HCT116 (cell line): Measurements from ENCODE around the gene TTC27. TPM values are rescaled to one million over a fixed set of nuclear protein-coding genes. Genes with fewer than 3 reads are reported as not detected.

Experiments used
- ATAC-seq: fragments of 200-7000 bp; cut with Tn5 transposase; 2 replicates; pipeline ENCODE4 v1.9.1; 2020; ENCODE audit warnings: mild to moderate bottlenecking, moderate library complexity
- BruUV-seq: library from RNA; stranded (reverse); fragments of 400-500 nt; replicated peaks from 2 replicates; lab custom pipeline; 2021; lab: Mats Ljungman, UMichigan
- CTCF ChIA-PET: fragments of 300-600 bp; sonication (Branson Sonifier 250); formaldehyde crosslinking; loops from one replicate; lab custom pipeline; 2021; ENCODE audit warnings: antibody characterized with exemption; lab: Charles Lee
- POLR2A ChIA-PET: fragments of 300-600, 350-600 bp; sonication (Branson Sonifier 250); formaldehyde crosslinking; loops from one replicate; lab custom pipeline; 2021; ENCODE audit warnings: antibody characterized with exemption; lab: Charles Lee
- RAD21 ChIA-PET, 2 experiments: fragments of 300-600 bp; sonication (Branson Sonifier 250); formaldehyde crosslinking; loops; one replicate each; lab custom pipeline; 2023; ENCODE audit warnings: low total read pairs in 2 of 2; ENCODE audit not compliant: uncharacterized antibody in 2 of 2, unreplicated experiment in 2 of 2, low non-redundant PET in 1 of 2; lab: Charles Lee
- DNase-seq: peaks from one replicate; pipeline ENCODE4 v3.0.0-alpha.2; 2010; ENCODE audit warnings: low read depth, low spot score
- H2AFZ ChIP-seq: fragments of 200-600 bp; shearing (Covaris generic), sonication (generic); 2 replicates; pipeline ENCODE4 v1.6.1; 2017; ENCODE audit warnings: low read depth, mixed run types, mixed read lengths, antibody characterized with exemption, low read length; ENCODE audit not compliant: poor library complexity, severe bottlenecking
- H3K27ac ChIP-seq: 2 replicates; pipeline ENCODE4 v1.5.1; 2012; ENCODE audit warnings: low read depth, low read length
- H3K27me3 ChIP-seq: fragments of 200-600 bp; sonication (generic); 2 replicates; pipeline ENCODE4 v1.6.1; 2016; ENCODE audit warnings: mixed run types, low read length, mixed read lengths; ENCODE audit not compliant: insufficient read depth
- H3K36me3 ChIP-seq, 2 experiments: fragments of 200-500 bp in 1 of 2; fragments of 200-600 bp in 1 of 2; sonication (Bioruptor generic) in 1 of 2; sonication (generic) in 1 of 2; 2 replicates each; pipeline versions ENCODE4 v1.5.1 to v1.6.1; 2014 to 2016; ENCODE audit warnings: low read length in 2 of 2, inconsistent platforms in 1 of 2, mixed read lengths in 1 of 2, mixed run types in 1 of 2; ENCODE audit not compliant: insufficient read depth in 2 of 2, control insufficient read depth in 1 of 2
- H3K4me1 ChIP-seq, 2 experiments: fragments of 200-600 bp in 1 of 2; sonication (generic) in 1 of 2; 2 replicates each; pipeline versions ENCODE4 v1.5.1 to v1.6.1; 2012 to 2017; ENCODE audit warnings: low read length in 2 of 2, inconsistent platforms in 1 of 2, mild to moderate bottlenecking in 1 of 2, mixed read lengths in 1 of 2, mixed run types in 1 of 2, moderate library complexity in 1 of 2; ENCODE audit not compliant: insufficient read depth in 2 of 2, control insufficient read depth in 1 of 2
- H3K4me2 ChIP-seq: fragments of 200-600 bp; sonication (generic); 2 replicates; pipeline ENCODE4 v1.6.1; 2017; ENCODE audit warnings: mixed run types, low read length, mixed read lengths
- H3K4me3 ChIP-seq, 2 experiments: fragments of 200-600 bp in 1 of 2; sonication (generic) in 1 of 2; replicated peaks in 1 of 2; 2 replicates each; pipeline ENCODE4 v1.5.1; 2011 to 2016; ENCODE audit warnings: low read length in 2 of 2, control low read depth in 1 of 2, low read depth in 1 of 2, mild to moderate bottlenecking in 1 of 2, mixed read lengths in 1 of 2, mixed run types in 1 of 2
- H3K79me2 ChIP-seq: fragments of 200-600 bp; sonication (generic); 2 replicates; pipeline ENCODE4 v1.6.1; 2017; ENCODE audit warnings: mild to moderate bottlenecking, mixed run types, low read length, moderate library complexity, mixed read lengths; ENCODE audit not compliant: insufficient read depth
- H3K9ac ChIP-seq: fragments of 200-600 bp; sonication (generic); 2 replicates; pipeline ENCODE4 v1.6.1; 2016; ENCODE audit warnings: low read length, mixed read lengths
- H3K9me2 ChIP-seq: fragments of 200-600 bp; sonication (generic), shearing (Covaris generic); 2 replicates; pipeline ENCODE4 v1.6.1; 2017; ENCODE audit warnings: mixed run types, mild to moderate bottlenecking, moderate library complexity; ENCODE audit not compliant: insufficient read depth
- H3K9me3 ChIP-seq, 2 experiments: fragments of 200-500 bp in 1 of 2; fragments of 200-600 bp in 1 of 2; sonication (Bioruptor generic) in 1 of 2; sonication (generic) in 1 of 2; 2 replicates each; pipeline ENCODE4 v1.6.1; 2014 to 2017; ENCODE audit warnings: low read length in 2 of 2, mixed read lengths in 2 of 2, inconsistent platforms in 1 of 2, low read depth in 1 of 2, mild to moderate bottlenecking in 1 of 2, mixed run types in 1 of 2, moderate library complexity in 1 of 2; ENCODE audit not compliant: control insufficient read depth in 1 of 2, insufficient read depth in 1 of 2
- H4K20me1 ChIP-seq: fragments of 200-600 bp; sonication (generic), shearing (Covaris generic); 2 replicates; pipeline ENCODE4 v1.6.1; 2017; ENCODE audit warnings: mixed run types, mild to moderate bottlenecking, moderate library complexity; ENCODE audit not compliant: insufficient read depth
- CBX3 ChIP-seq: IDR thresholded peaks from 2 replicates; pipeline ENCODE4 v1.6.1; 2012; ENCODE audit warnings: low read depth
- CEBPB ChIP-seq: IDR thresholded peaks from 2 replicates; pipeline ENCODE4 v1.6.1; 2012; ENCODE audit warnings: low read depth
- ELF1 ChIP-seq: IDR thresholded peaks from 2 replicates; pipeline ENCODE4 v1.6.1; 2012; ENCODE audit warnings: low read depth, borderline replicate concordance
- EZH2 ChIP-seq: fragments of 200-600 bp; sonication (generic); IDR thresholded peaks from 2 replicates; pipeline ENCODE4 v1.6.1; 2017; ENCODE audit warnings: antibody characterized with exemption, mixed run types
- EZH2phosphoT487 ChIP-seq: fragments of 200-600 bp; IDR thresholded peaks from 2 replicates; pipeline ENCODE4 v1.6.1; 2018; ENCODE audit warnings: antibody characterized with exemption, borderline replicate concordance
- FOSL1 ChIP-seq: IDR thresholded peaks from 2 replicates; pipeline ENCODE4 v1.6.1; 2012; ENCODE audit warnings: low read depth
- JUND ChIP-seq: IDR thresholded peaks from 2 replicates; pipeline ENCODE4 v1.6.1; 2012
- POLR2AphosphoS5 ChIP-seq: IDR thresholded peaks from 2 replicates; pipeline ENCODE4 v1.6.1; 2011; ENCODE audit warnings: mild to moderate bottlenecking, low read depth, low read length, moderate library complexity
- SIN3A ChIP-seq: IDR thresholded peaks from 2 replicates; pipeline ENCODE4 v1.6.1; 2012; ENCODE audit warnings: low read depth
- SP1 ChIP-seq: IDR thresholded peaks from 2 replicates; pipeline ENCODE4 v1.6.1; 2012; ENCODE audit warnings: low read depth
- TCF7L2 ChIP-seq: IDR thresholded peaks from 2 replicates; pipeline ENCODE4 v1.7.0; 2011; ENCODE audit warnings: borderline replicate concordance, inconsistent platforms; ENCODE audit not compliant: insufficient read depth, insufficient read length; ENCODE audit errors: extremely low read depth
- ZFX ChIP-seq: fragments of 450-650 bp; IDR thresholded peaks from 2 replicates; pipeline ENCODE4 v1.6.1; 2017
- ZNF274 ChIP-seq: fragments of 200-500 bp; sonication (Bioruptor generic); IDR thresholded peaks from 2 replicates; pipeline ENCODE4 v1.6.1; 2014; ENCODE audit warnings: mild to moderate bottlenecking, low read depth, low read length, inconsistent platforms
- intact Hi-C: fragments of 100-400 bp; cut with micrococcal nuclease; formaldehyde crosslinking; loops from 2 replicates; pipeline ENCODE4 v1.10.0; 2022
- total RNA-seq: library from RNA; stranded (reverse); gene quantifications from one replicate; pipeline ENCODE4 v1.2.1, GENCODE V29; 2021; ENCODE audit not compliant: unreplicated experiment
- TF ChIP-seq, protein P1 (sequence below), 3 experiments: fragments of 200-600 bp in 1 of 3; sonication (generic) in 1 of 3; IDR thresholded peaks in 2 of 3; conservative IDR thresholded peaks in 1 of 3; 2 replicates each; pipeline ENCODE4 v1.5.1; 2012 to 2017; ENCODE audit warnings: low read depth in 2 of 3, low read length in 2 of 3, antibody characterized with exemption in 1 of 3, borderline replicate concordance in 1 of 3, control low read depth in 1 of 3, mild to moderate bottlenecking in 1 of 3, mixed read lengths in 1 of 3, mixed run types in 1 of 3, moderate library complexity in 1 of 3; ENCODE audit not compliant: insufficient read depth in 1 of 3
- TF ChIP-seq, protein P2 (sequence below): IDR thresholded peaks from 2 replicates; pipeline ENCODE4 v1.6.1; 2012

The TTC27 gene
- total RNA-seq, 1 experiment from 2014 or later, result 24.4 TPM

DNA sequence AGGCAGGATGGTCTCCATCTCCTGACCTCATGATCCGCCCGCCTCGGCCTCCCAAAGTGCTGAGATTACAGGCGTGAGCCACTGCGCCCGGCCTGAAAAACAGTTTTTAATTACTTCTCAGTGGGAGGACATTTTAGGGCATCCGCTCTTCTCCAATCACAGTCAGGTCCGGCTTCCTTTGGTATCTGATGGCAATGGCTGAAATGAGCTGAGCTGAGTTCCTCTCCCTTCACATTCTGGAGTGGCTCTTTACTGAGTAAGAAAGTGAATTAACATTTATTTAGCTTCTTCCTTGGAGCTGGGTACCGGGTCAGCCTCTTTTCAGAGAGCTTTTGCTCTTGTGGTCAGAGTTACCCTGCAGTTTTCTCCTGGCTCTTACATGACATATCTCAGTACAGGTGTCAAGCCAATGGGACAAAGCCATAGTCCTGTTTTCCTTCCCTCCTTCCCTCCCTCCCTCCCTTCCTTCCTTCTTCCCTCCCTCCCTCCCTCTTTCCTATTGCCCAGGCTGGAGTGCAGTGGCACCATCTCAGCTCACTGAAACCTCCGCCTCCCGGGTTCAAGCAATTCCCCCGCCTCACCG lies 1.1 kb upstream of the TTC27 start:
- BruUV-seq, result no TSS peak
- Histone ChIP-seq H3K4me1 (peaks cover 0 to 8% of the 10 kb centered on the region in 2 experiments; a peak in 2 of 4 replicates), H3K79me2 (peaks cover 21% of the 10 kb centered on the region; the same call in 1 of the 2 replicates), H3K9me3 (no peaks in the 10 kb centered on the region), H3K27ac (no peak overlapping the region), H4K20me1 (no peaks in the 10 kb centered on the region), H2AFZ (no peak overlapping the region), H3K27me3 (no peaks in the 10 kb centered on the region), H3K36me3 (peaks cover 2 to 7% of the 10 kb centered on the region in 2 experiments; a peak in 2 of 4 replicates), H3K4me3 (no peak overlapping the region), H3K9me2 (no peaks in the 10 kb centered on the region), H3K4me2 (no peak overlapping the region), H3K9ac (no peak overlapping the region)
- ChIA-PET POLR2A (no interaction called here), RAD21 (no interaction called here), CTCF (no interaction called here)
- DNase-seq (no peak), ATAC-seq (no peak)
- intact Hi-C loops, result no loop called here
- TF ChIP-seq TCF7L2 (no peak), SP1 (no peak), SIN3A (no peak), JUND (no peak), EZH2phosphoT487 (no peak), FOSL1 (no peak), CBX3 (no peak), EZH2 (no peak), POLR2AphosphoS5 (no peak), ELF1 (no peak), CEBPB (no peak), ZFX (no peak), ZNF274 (no peak)
- TF ChIP-seq, protein P1, sequence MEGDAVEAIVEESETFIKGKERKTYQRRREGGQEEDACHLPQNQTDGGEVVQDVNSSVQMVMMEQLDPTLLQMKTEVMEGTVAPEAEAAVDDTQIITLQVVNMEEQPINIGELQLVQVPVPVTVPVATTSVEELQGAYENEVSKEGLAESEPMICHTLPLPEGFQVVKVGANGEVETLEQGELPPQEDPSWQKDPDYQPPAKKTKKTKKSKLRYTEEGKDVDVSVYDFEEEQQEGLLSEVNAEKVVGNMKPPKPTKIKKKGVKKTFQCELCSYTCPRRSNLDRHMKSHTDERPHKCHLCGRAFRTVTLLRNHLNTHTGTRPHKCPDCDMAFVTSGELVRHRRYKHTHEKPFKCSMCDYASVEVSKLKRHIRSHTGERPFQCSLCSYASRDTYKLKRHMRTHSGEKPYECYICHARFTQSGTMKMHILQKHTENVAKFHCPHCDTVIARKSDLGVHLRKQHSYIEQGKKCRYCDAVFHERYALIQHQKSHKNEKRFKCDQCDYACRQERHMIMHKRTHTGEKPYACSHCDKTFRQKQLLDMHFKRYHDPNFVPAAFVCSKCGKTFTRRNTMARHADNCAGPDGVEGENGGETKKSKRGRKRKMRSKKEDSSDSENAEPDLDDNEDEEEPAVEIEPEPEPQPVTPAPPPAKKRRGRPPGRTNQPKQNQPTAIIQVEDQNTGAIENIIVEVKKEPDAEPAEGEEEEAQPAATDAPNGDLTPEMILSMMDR (IDR thresholded peaks at IDR 0.05 in 2 of 3, conservative IDR thresholded peaks at IDR 0.05 in 1 of 3; ENCODE audit: borderline replicate concordance in 1 of 3, insufficient read depth in 1 of 3, low read depth in 2 of 3, low read length in 2 of 3), result no peak
- TF ChIP-seq, protein P2, sequence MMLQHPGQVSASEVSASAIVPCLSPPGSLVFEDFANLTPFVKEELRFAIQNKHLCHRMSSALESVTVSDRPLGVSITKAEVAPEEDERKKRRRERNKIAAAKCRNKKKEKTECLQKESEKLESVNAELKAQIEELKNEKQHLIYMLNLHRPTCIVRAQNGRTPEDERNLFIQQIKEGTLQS, result no peak
